IgD-negative memory B cell (primary cell): Measurements from ENCODE around the gene PRPF19. TPM values are rescaled to one million over a fixed set of nuclear protein-coding genes. Genes with fewer than 3 reads are reported as not detected.

ENCODE experiments used
- H3K27ac Mint-ChIP-seq, 3 donors: one replicate each; pipeline ENCODE4 v1.8.0; 2020 to 2022; ENCODE audit warnings: mild to moderate bottlenecking in 3 of 3, mixed read lengths in 3 of 3, moderate library complexity in 1 of 3
- H3K27me3 Mint-ChIP-seq: one replicate; pipeline ENCODE4 v1.8.0; 2021; ENCODE audit warnings: mixed read lengths
- H3K36me3 Mint-ChIP-seq: one replicate; pipeline ENCODE4 v1.8.0; 2020; ENCODE audit warnings: mild to moderate bottlenecking, mixed read lengths
- H3K4me1 Mint-ChIP-seq, 3 donors: one replicate each; pipeline ENCODE4 v1.8.0; 2020 to 2022; ENCODE audit warnings: mixed read lengths in 3 of 3, mild to moderate bottlenecking in 1 of 3
- H3K4me3 Mint-ChIP-seq, 4 donors: one replicate each; pipeline ENCODE4 v1.8.0; 2020 to 2022; ENCODE audit warnings: mild to moderate bottlenecking in 4 of 4, mixed read lengths in 4 of 4, moderate library complexity in 3 of 4
- H3K9me3 Mint-ChIP-seq, 3 donors: one replicate each; pipeline ENCODE4 v1.8.0; 2020 to 2021; ENCODE audit warnings: mixed read lengths in 3 of 3, mild to moderate bottlenecking in 1 of 3
- polyA plus RNA-seq: library from polyadenylated mRNA; unstranded; fragments of 300-500 nt; fragmentation: Illumina TruSeq; gene quantifications from one replicate; pipeline ENCODE4 v1.2.3, GENCODE V29; 2021

PRPF19 gene
- polyA plus RNA-seq, 1 donor from 2014 or later, result 18.5 TPM

GRCh38 chr11:60923800-60924109 lies 17.4 kb upstream of the PRPF19 start:
- no peak overlapping the region for H3K27ac Mint-ChIP-seq
- H3K9me3 Mint-ChIP-seq, result no peaks in the 10 kb centered on the region
- peaks cover 15% of the 10 kb centered on the region for H3K36me3 Mint-ChIP-seq
- H3K4me3 Mint-ChIP-seq, result peak overlapping the region; percentile 43 to 84 (median 62)
- H3K4me1 Mint-ChIP-seq, result peaks cover 21 to 31% (median 24%) of the 10 kb centered on the region in 3 donors
- H3K27me3 Mint-ChIP-seq, result peaks cover 14% of the 10 kb centered on the region

- Mint-ChIP-seq H3K27me3 (peaks cover 14% of the 10 kb centered on the region), H3K36me3 (peaks cover 15% of the 10 kb centered on the region), H3K4me1 (peaks cover 21 to 31% (median 24%) of the 10 kb centered on the region in 3 donors), H3K9me3 (no peaks in the 10 kb centered on the region), H3K4me3 (peak overlapping the region in 3 of 4 donors; percentile 38 to 47 (median 43)), H3K27ac (no peak overlapping the region)
These were observed 16.9 kb upstream of the PRPF19 start for GRCh38 chr11:60923326-60923725.

- peaks cover 15% of the 10 kb centered on the region for H3K36me3 Mint-ChIP-seq
- H3K4me1 Mint-ChIP-seq, result peaks cover 21 to 33% (median 24%) of the 10 kb centered on the region in 3 donors
- peak overlapping the region in 1 of 4 donors; percentile 43 for H3K4me3 Mint-ChIP-seq
- no peak overlapping the region for H3K27ac Mint-ChIP-seq
- peaks cover 14% of the 10 kb centered on the region for H3K27me3 Mint-ChIP-seq
- no peaks in the 10 kb centered on the region for H3K9me3 Mint-ChIP-seq
These were observed 16.5 kb upstream of the PRPF19 start for GRCh38 chr11:60922906-60923305.

- peaks cover 15% of the 10 kb centered on the region for H3K36me3 Mint-ChIP-seq
- H3K9me3 Mint-ChIP-seq, result no peaks in the 10 kb centered on the region
- H3K4me3 Mint-ChIP-seq, result no peak overlapping the region
- H3K27me3 Mint-ChIP-seq, result peaks cover 14% of the 10 kb centered on the region
- H3K27ac Mint-ChIP-seq, result no peak overlapping the region
- peaks cover 21 to 39% (median 27%) of the 10 kb centered on the region in 3 donors for H3K4me1 Mint-ChIP-seq
These were observed 15.5 kb upstream of the PRPF19 start for GRCh38 chr11:60921777-60922335.

GRCh38 chr11:60921259-60921658 lies 14.9 kb upstream of the PRPF19 start:
- peaks cover 15% of the 10 kb centered on the region for H3K36me3 Mint-ChIP-seq

GRCh38 chr11:60919956-60920355 lies 13.6 kb upstream of the PRPF19 start:
- Mint-ChIP-seq H3K9me3 (no peaks in the 10 kb centered on the region), H3K36me3 (peaks cover 15% of the 10 kb centered on the region), H3K27ac (no peak overlapping the region), H3K27me3 (peaks cover 10% of the 10 kb centered on the region), H3K4me3 (peak overlapping the region in 3 of 4 donors; percentile 46 to 79 (median 47)), H3K4me1 (peaks cover 26 to 47% (median 28%) of the 10 kb centered on the region in 3 donors)

More at GRCh38 chr11:60921259-60921658, 14.9 kb upstream of the PRPF19 start:
- H3K4me3 Mint-ChIP-seq, result peak overlapping the region in 2 of 4 donors; percentile 52 to 54
- H3K9me3 Mint-ChIP-seq, result no peaks in the 10 kb centered on the region
- peaks cover 14% of the 10 kb centered on the region for H3K27me3 Mint-ChIP-seq
- peaks cover 24 to 45% (median 32%) of the 10 kb centered on the region in 3 donors for H3K4me1 Mint-ChIP-seq
- no peak overlapping the region for H3K27ac Mint-ChIP-seq

GRCh38 chr11:60919320-60919719 lies 12.9 kb upstream of the PRPF19 start:
- Mint-ChIP-seq H3K27ac (peak overlapping the region in 2 of 3 donors; percentile 34 to 88), H3K27me3 (peaks cover 10% of the 10 kb centered on the region), H3K9me3 (no peaks in the 10 kb centered on the region), H3K4me1 (peaks cover 28 to 49% (median 28%) of the 10 kb centered on the region in 3 donors), H3K36me3 (peaks cover 15% of the 10 kb centered on the region), H3K4me3 (peak overlapping the region; percentile 21 to 79 (median 46))

GRCh38 chr11:60918939-60919265 lies 12.5 kb upstream of the PRPF19 start:
- peaks cover 7% of the 10 kb centered on the region for H3K27me3 Mint-ChIP-seq
- peak overlapping the region in 1 of 3 donors; percentile 34 for H3K27ac Mint-ChIP-seq
- no peaks in the 10 kb centered on the region for H3K9me3 Mint-ChIP-seq
- H3K4me3 Mint-ChIP-seq, result peak overlapping the region in 1 of 4 donors; percentile 46
- H3K36me3 Mint-ChIP-seq, result peaks cover 15% of the 10 kb centered on the region
- H3K4me1 Mint-ChIP-seq, result peaks cover 25 to 46% (median 29%) of the 10 kb centered on the region in 3 donors

- Mint-ChIP-seq H3K9me3 (no peaks in the 10 kb centered on the region), H3K27me3 (peaks cover 5% of the 10 kb centered on the region), H3K36me3 (peaks cover 15% of the 10 kb centered on the region), H3K4me1 (peaks cover 26 to 48% (median 31%) of the 10 kb centered on the region in 3 donors), H3K27ac (no peak overlapping the region), H3K4me3 (no peak overlapping the region)
These were observed 12.0 kb upstream of the PRPF19 start for GRCh38 chr11:60918251-60918938.

- Mint-ChIP-seq H3K4me1 (peaks cover 26 to 48% (median 29%) of the 10 kb centered on the region in 3 donors), H3K27ac (peak overlapping the region in 1 of 3 donors; percentile 9)
These were observed 10.9 kb upstream of the PRPF19 start for GRCh38 chr11:60917267-60917666.

GRCh38 chr11:60916669-60917206 lies 10.4 kb upstream of the PRPF19 start:
- Mint-ChIP-seq H3K27me3 (no peaks in the 10 kb centered on the region), H3K4me3 (peak overlapping the region in 3 of 4 donors; percentile 55 to 99 (median 96)), H3K36me3 (peaks cover 11% of the 10 kb centered on the region), H3K27ac (peak overlapping the region in 2 of 3 donors; percentile 9 to 26), H3K4me1 (peaks cover 26 to 53% (median 29%) of the 10 kb centered on the region in 3 donors), H3K9me3 (no peaks in the 10 kb centered on the region)

More at GRCh38 chr11:60917267-60917666, 10.9 kb upstream of the PRPF19 start:
- Mint-ChIP-seq H3K27me3 (peaks cover 2% of the 10 kb centered on the region), H3K36me3 (peaks cover 13% of the 10 kb centered on the region), H3K9me3 (no peaks in the 10 kb centered on the region), H3K4me3 (peak overlapping the region in 1 of 4 donors; percentile 96)

GRCh38 chr11:60915248-60915914 lies 9.0 kb upstream of the PRPF19 start:
- H3K4me3 Mint-ChIP-seq, result peak overlapping the region; percentile 96 to 100 (median 99)
- no peaks in the 10 kb centered on the region for H3K9me3 Mint-ChIP-seq
- peaks cover 7% of the 10 kb centered on the region for H3K36me3 Mint-ChIP-seq
- peak overlapping the region; percentile 91 to 95 (median 94) for H3K27ac Mint-ChIP-seq
- H3K27me3 Mint-ChIP-seq, result no peaks in the 10 kb centered on the region
- peaks cover 33 to 62% (median 36%) of the 10 kb centered on the region in 3 donors for H3K4me1 Mint-ChIP-seq

- H3K4me3 Mint-ChIP-seq, result peak overlapping the region; percentile 96 to 100 (median 99)
These were observed 8.4 kb upstream of the PRPF19 start for GRCh38 chr11:60914633-60915247.

GRCh38 chr11:60913793-60914632 lies 7.6 kb upstream of the PRPF19 start, which contains the start of gene TMEM109:
Gene TMEM109, plus strand, starts transcription at chr11:60914158. Its CDS starts 5,536 bp downstream, at chr11:60919694.
- Mint-ChIP-seq H3K9me3 (peaks cover 0 to 4% (median 0%) of the 10 kb centered on the region in 3 donors), H3K27ac (peak within 1 kb of the TSS; percentile 95 to 99 (median 97)), H3K36me3 (no peaks in the 10 kb centered on the region), H3K4me3 (peak within 1 kb of the TSS; percentile 96 to 100 (median 99)), H3K4me1 (peaks cover 30 to 61% (median 39%) of the 10 kb centered on the region in 3 donors), H3K27me3 (peaks cover 2% of the 10 kb centered on the region)

More at GRCh38 chr11:60914633-60915247, 8.4 kb upstream of the PRPF19 start:
- Mint-ChIP-seq H3K27ac (peak overlapping the region; percentile 91 to 95 (median 94)), H3K27me3 (peaks cover 2% of the 10 kb centered on the region), H3K9me3 (no peaks in the 10 kb centered on the region), H3K36me3 (peaks cover 5% of the 10 kb centered on the region), H3K4me1 (peaks cover 36 to 64% (median 42%) of the 10 kb centered on the region in 3 donors)
